Naive thymus-derived CD4-positive, alpha-beta T cell (primary cell): ENCODE data around the gene SUPT20H. TPM values are rescaled to one million over a fixed set of nuclear protein-coding genes. Genes with fewer than 3 reads are reported as not detected.

Experiments used
- ATAC-seq: fragments of 150-1000 bp; cut with Tn5 transposase; 2 replicates; pipeline ENCODE4 v1.10.0; 2021; ENCODE audit warnings: mild to moderate bottlenecking, moderate library complexity
- CTCF ChIA-PET: fragments of 350-600 bp; sonication (Branson Sonifier 250); formaldehyde crosslinking; loops from one replicate; lab custom pipeline; 2021; ENCODE audit warnings: antibody characterized with exemption; lab: Charles Lee
- POLR2A ChIA-PET: fragments of 350-600 bp; sonication (Branson Sonifier 250); formaldehyde crosslinking; loops from one replicate; lab custom pipeline; 2021; ENCODE audit warnings: antibody characterized with exemption, inconsistent platforms; lab: Charles Lee
- DNase-seq, 9 donors: peaks; one replicate each; pipeline versions ENCODE4 v3.0.0 to v3.0.0-alpha.2; 2020 to 2022; ENCODE audit warnings: mixed read lengths in 1 of 9
- H3K27ac ChIP-seq: one replicate; pipeline ENCODE4 v1.7.0; 2013; ENCODE audit warnings: mild to moderate bottlenecking, low read depth, low read length, moderate library complexity
- H3K27me3 ChIP-seq, 2 donors: one replicate each; pipeline ENCODE4 v1.7.0; 2013; ENCODE audit warnings: low read length in 2 of 2, mild to moderate bottlenecking in 2 of 2, moderate library complexity in 2 of 2; ENCODE audit not compliant: control insufficient read depth in 2 of 2, insufficient read depth in 2 of 2
- H3K36me3 ChIP-seq, 3 experiments: 1 replicate in 2 of 3; 2 replicates in 1 of 3; pipeline ENCODE4 v1.7.0; 2013; ENCODE audit warnings: low read length in 3 of 3, mild to moderate bottlenecking in 3 of 3, moderate library complexity in 1 of 3; ENCODE audit not compliant: insufficient read depth in 3 of 3, control insufficient read depth in 2 of 3
- H3K4me1 ChIP-seq, 2 donors: one replicate each; pipeline ENCODE4 v1.7.0; 2013; ENCODE audit warnings: low read length in 2 of 2, mild to moderate bottlenecking in 2 of 2, moderate library complexity in 1 of 2; ENCODE audit not compliant: control insufficient read depth in 2 of 2, insufficient read depth in 2 of 2
- H3K4me3 ChIP-seq: 2 replicates; pipeline ENCODE4 v1.7.0; 2013; ENCODE audit warnings: mild to moderate bottlenecking, low read length
- H3K9me3 ChIP-seq, 3 experiments: 1 replicate in 2 of 3; 2 replicates in 1 of 3; pipeline ENCODE4 v1.7.0; 2013; ENCODE audit warnings: low read length in 3 of 3; ENCODE audit not compliant: control insufficient read depth in 2 of 3
- H3K27ac Mint-ChIP-seq, 9 donors: one replicate each; pipeline ENCODE4 v1.8.0; 2020 to 2022; ENCODE audit warnings: mixed read lengths in 9 of 9, mild to moderate bottlenecking in 8 of 9, moderate library complexity in 5 of 9, inconsistent platforms in 2 of 9
- H3K27me3 Mint-ChIP-seq, 5 donors: one replicate each; pipeline ENCODE4 v1.8.0; 2021 to 2022; ENCODE audit warnings: mixed read lengths in 5 of 5, mild to moderate bottlenecking in 1 of 5
- H3K36me3 Mint-ChIP-seq, 5 donors: one replicate each; pipeline ENCODE4 v1.8.0; 2020 to 2022; ENCODE audit warnings: mixed read lengths in 5 of 5, mild to moderate bottlenecking in 3 of 5, inconsistent platforms in 1 of 5
- H3K4me1 Mint-ChIP-seq, 7 donors: one replicate each; pipeline ENCODE4 v1.8.0; 2020 to 2022; ENCODE audit warnings: mixed read lengths in 7 of 7, mild to moderate bottlenecking in 3 of 7, inconsistent platforms in 1 of 7
- H3K4me3 Mint-ChIP-seq, 10 donors: one replicate each; pipeline ENCODE4 v1.8.0; 2020 to 2022; ENCODE audit warnings: mild to moderate bottlenecking in 10 of 10, mixed read lengths in 10 of 10, moderate library complexity in 6 of 10, inconsistent platforms in 2 of 10
- H3K9me3 Mint-ChIP-seq, 11 donors: one replicate each; pipeline ENCODE4 v1.8.0; 2020 to 2022; ENCODE audit warnings: mixed read lengths in 11 of 11, mild to moderate bottlenecking in 4 of 11, inconsistent platforms in 1 of 11, moderate library complexity in 1 of 11
- intact Hi-C, 2 donors: fragments of 100-400 bp; cut with micrococcal nuclease; formaldehyde crosslinking; loops; one replicate each; pipeline ENCODE4 v1.15.1; 2023
- polyA plus RNA-seq, 2 donors: library from polyadenylated mRNA; unstranded; fragments of 300-500 nt; fragmentation: Illumina TruSeq; gene quantifications; one replicate each; pipeline ENCODE4 v1.2.3, GENCODE V29; 2021
- total RNA-seq, 6 experiments: library from RNA in 5 of 6; stranded (reverse) in 5 of 6; gene quantifications; 1 replicate in 5 of 6; 2 replicates in 1 of 6; pipeline ENCODE4 v1.2.3 and lab custom pipeline; 2021 to 2026

The SUPT20H gene
- total and polyA plus RNA-seq, 7 experiments from 2014 or later = 63.0 to 106 (median 75.8) TPM

GRCh38 chr13:36975172-36975571 lies 84.3 kb downstream of the SUPT20H start:
- Histone ChIP-seq H3K27me3 (no peaks in the 10 kb centered on the region), H3K4me3 (no peak overlapping the region), H3K9me3 (no peaks in the 10 kb centered on the region), H3K27ac (no peak overlapping the region), H3K4me1 (no peaks in the 10 kb centered on the region), H3K36me3 (peaks cover 0 to 39% (median 17%) of the 10 kb centered on the region in 3 experiments)
- H3K27ac Mint-ChIP-seq = no peak overlapping the region
- ChIA-PET POLR2A (no interaction called here), CTCF (no interaction called here)
- H3K27me3 Mint-ChIP-seq = no peaks in the 10 kb centered on the region
- peaks cover 0 to 7% (median 0%) of the 10 kb centered on the region in 7 donors for H3K4me1 Mint-ChIP-seq
- peaks cover 4 to 45% (median 33%) of the 10 kb centered on the region in 5 donors for H3K36me3 Mint-ChIP-seq
- H3K9me3 Mint-ChIP-seq = peaks cover 0 to 5% (median 0%) of the 10 kb centered on the region in 11 donors
- ATAC-seq (no peak), DNase-seq (no peak)
- intact Hi-C loops = no loop called here
- no peak overlapping the region for H3K4me3 Mint-ChIP-seq

GRCh38 chr13:36973621-36974295 lies 85.7 kb downstream of the SUPT20H start:
- ChIA-PET CTCF (no interaction called here), POLR2A (no interaction called here)
- ATAC-seq (no peak), DNase-seq (no peak)
- peaks cover 0 to 7% (median 0%) of the 10 kb centered on the region in 7 donors for H3K4me1 Mint-ChIP-seq
- H3K36me3 Mint-ChIP-seq = peaks cover 5 to 50% (median 33%) of the 10 kb centered on the region in 5 donors
- H3K36me3 ChIP-seq = peaks cover 0 to 35% (median 11%) of the 10 kb centered on the region in 3 experiments
- no peak overlapping the region for H3K27ac ChIP-seq
- no peak overlapping the region for H3K4me3 ChIP-seq
- H3K9me3 ChIP-seq = no peaks in the 10 kb centered on the region
- H3K4me3 Mint-ChIP-seq = no peak overlapping the region
- intact Hi-C loops = no loop called here
- no peaks in the 10 kb centered on the region for H3K27me3 Mint-ChIP-seq
- no peaks in the 10 kb centered on the region for H3K27me3 ChIP-seq
- H3K27ac Mint-ChIP-seq = no peak overlapping the region
- no peaks in the 10 kb centered on the region for H3K4me1 ChIP-seq
- peaks cover 0 to 5% (median 0%) of the 10 kb centered on the region in 11 donors for H3K9me3 Mint-ChIP-seq

- peaks cover 0 to 35% (median 8%) of the 10 kb centered on the region in 3 experiments for H3K36me3 ChIP-seq
- POLR2A ChIA-PET = no interaction called here
- no peaks in the 10 kb centered on the region for H3K9me3 ChIP-seq
- H3K27ac ChIP-seq = no peak overlapping the region
- peaks cover 9 to 51% (median 39%) of the 10 kb centered on the region in 5 donors for H3K36me3 Mint-ChIP-seq
- no peaks in the 10 kb centered on the region for H3K27me3 Mint-ChIP-seq
- H3K27me3 ChIP-seq = no peaks in the 10 kb centered on the region
- peaks cover 0 to 5% (median 0%) of the 10 kb centered on the region in 11 donors for H3K9me3 Mint-ChIP-seq
- H3K4me3 ChIP-seq = no peak overlapping the region
- DNase-seq (no peak), ATAC-seq (no peak)
- CTCF ChIA-PET = no interaction called here
- no peak overlapping the region for H3K4me3 Mint-ChIP-seq
- H3K27ac Mint-ChIP-seq = no peak overlapping the region
- H3K4me1 Mint-ChIP-seq = peaks cover 0 to 7% (median 0%) of the 10 kb centered on the region in 7 donors
- intact Hi-C loops = no loop called here
- H3K4me1 ChIP-seq = no peaks in the 10 kb centered on the region
These were observed 86.5 kb downstream of the SUPT20H start for GRCh38 chr13:36973009-36973408.

- POLR2A ChIA-PET = no interaction called here
- Histone ChIP-seq H3K27me3 (no peaks in the 10 kb centered on the region), H3K36me3 (peaks cover 0 to 58% (median 0%) of the 10 kb centered on the region in 3 experiments), H3K4me1 (no peaks in the 10 kb centered on the region), H3K9me3 (no peaks in the 10 kb centered on the region), H3K27ac (no peak overlapping the region), H3K4me3 (no peak overlapping the region)
- H3K27ac Mint-ChIP-seq = no peak overlapping the region
- DNase-seq (no peak), ATAC-seq (no peak)
- no peaks in the 10 kb centered on the region for H3K9me3 Mint-ChIP-seq
- peaks cover 0 to 11% (median 0%) of the 10 kb centered on the region in 7 donors for H3K4me1 Mint-ChIP-seq
- peaks cover 19 to 52% (median 33%) of the 10 kb centered on the region in 5 donors for H3K36me3 Mint-ChIP-seq
- intact Hi-C loops = no loop called here
- no peaks in the 10 kb centered on the region for H3K27me3 Mint-ChIP-seq
- CTCF ChIA-PET = no interaction called here
- no peak overlapping the region for H3K4me3 Mint-ChIP-seq
These were observed 93.1 kb downstream of the SUPT20H start for GRCh38 chr13:36966404-36966803.

DNA sequence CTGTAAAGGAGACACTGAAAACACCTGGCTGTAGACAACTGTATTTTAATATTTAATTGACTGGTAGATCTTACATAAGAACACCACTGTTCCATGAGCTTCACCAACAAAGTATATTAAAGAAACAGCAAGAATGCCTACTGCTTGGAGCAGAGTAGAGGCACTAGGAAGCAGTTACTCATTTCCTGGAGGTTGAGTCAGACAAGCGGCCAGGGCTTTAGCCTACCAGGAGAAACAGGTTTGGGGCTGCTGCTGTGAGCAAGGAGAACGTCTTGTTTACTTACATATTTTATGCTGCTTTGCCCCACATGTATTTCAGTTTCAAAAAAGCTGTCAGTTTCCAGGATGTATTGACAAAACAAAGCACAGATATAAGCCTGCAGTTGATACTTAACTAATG lies 93.7 kb downstream of the SUPT20H start:
- intact Hi-C loops = no loop called here
- no peaks in the 10 kb centered on the region for H3K9me3 ChIP-seq
- ChIA-PET POLR2A (no interaction called here), CTCF (no interaction called here)
- no peak overlapping the region for H3K4me3 Mint-ChIP-seq
- no peaks in the 10 kb centered on the region for H3K4me1 ChIP-seq
- no peak for DNase-seq
- H3K4me1 Mint-ChIP-seq = peaks cover 0 to 11% (median 0%) of the 10 kb centered on the region in 7 donors
- no peaks in the 10 kb centered on the region for H3K27me3 ChIP-seq
- ATAC-seq = no peak
- H3K4me3 ChIP-seq = no peak overlapping the region
- H3K9me3 Mint-ChIP-seq = no peaks in the 10 kb centered on the region
- H3K27me3 Mint-ChIP-seq = no peaks in the 10 kb centered on the region
- peaks cover 19 to 49% (median 30%) of the 10 kb centered on the region in 5 donors for H3K36me3 Mint-ChIP-seq
- H3K36me3 ChIP-seq = peaks cover 0 to 57% (median 0%) of the 10 kb centered on the region in 3 experiments
- H3K27ac Mint-ChIP-seq = no peak overlapping the region
- no peak overlapping the region for H3K27ac ChIP-seq

- Histone ChIP-seq H3K4me1 (no peaks in the 10 kb centered on the region), H3K9me3 (no peaks in the 10 kb centered on the region), H3K27ac (no peak overlapping the region), H3K27me3 (no peaks in the 10 kb centered on the region), H3K4me3 (no peak overlapping the region), H3K36me3 (peaks cover 0 to 33% (median 0%) of the 10 kb centered on the region in 3 experiments)
- ATAC-seq (no peak), DNase-seq (no peak)
- peaks cover 0 to 19% (median 8%) of the 10 kb centered on the region in 7 donors for H3K4me1 Mint-ChIP-seq
- CTCF ChIA-PET = no interaction called here
- no peak overlapping the region for H3K4me3 Mint-ChIP-seq
- peak overlapping the region in 2 of 9 donors; percentile 43 to 79 for H3K27ac Mint-ChIP-seq
- intact Hi-C loops = no loop called here
- POLR2A ChIA-PET = no interaction called here
- H3K9me3 Mint-ChIP-seq = no peaks in the 10 kb centered on the region
- peaks cover 9 to 58% (median 32%) of the 10 kb centered on the region in 5 donors for H3K36me3 Mint-ChIP-seq
- H3K27me3 Mint-ChIP-seq = no peaks in the 10 kb centered on the region
These were observed 99.9 kb downstream of the SUPT20H start for GRCh38 chr13:36959456-36960116.
